GM18519 (cell line): ENCODE results near the gene C12orf60.

Source experiments
- ATAC-seq: cut with Tn5 transposase; IDR thresholded peaks from one replicate; pipeline ENCODE4 v1.9.1; 2021; ENCODE audit warnings: mild to moderate bottlenecking, moderate library complexity; ENCODE audit not compliant: unreplicated experiment, low FRiP score

Gene C12orf60

DNA sequence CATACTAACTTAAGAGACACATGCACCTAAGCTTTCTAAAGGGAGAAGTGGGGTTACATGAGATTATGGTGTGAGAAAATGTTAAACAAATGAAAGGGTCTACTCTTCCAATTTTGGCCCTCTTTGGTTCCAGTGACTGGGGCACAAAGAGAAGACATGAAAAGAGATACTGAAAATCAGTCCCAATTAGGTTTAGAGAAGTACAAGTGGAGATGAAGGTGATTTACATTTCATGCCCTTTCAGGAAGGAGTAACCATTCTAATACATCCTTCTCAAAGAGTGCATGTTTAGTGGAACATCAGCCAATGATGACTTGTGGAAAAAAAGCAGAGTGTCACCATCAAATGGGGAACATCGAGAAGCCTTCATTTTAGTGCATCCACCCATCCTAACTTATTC is 67.8 kb downstream of the C12orf60 start:
- no peak for ATAC-seq

DNA sequence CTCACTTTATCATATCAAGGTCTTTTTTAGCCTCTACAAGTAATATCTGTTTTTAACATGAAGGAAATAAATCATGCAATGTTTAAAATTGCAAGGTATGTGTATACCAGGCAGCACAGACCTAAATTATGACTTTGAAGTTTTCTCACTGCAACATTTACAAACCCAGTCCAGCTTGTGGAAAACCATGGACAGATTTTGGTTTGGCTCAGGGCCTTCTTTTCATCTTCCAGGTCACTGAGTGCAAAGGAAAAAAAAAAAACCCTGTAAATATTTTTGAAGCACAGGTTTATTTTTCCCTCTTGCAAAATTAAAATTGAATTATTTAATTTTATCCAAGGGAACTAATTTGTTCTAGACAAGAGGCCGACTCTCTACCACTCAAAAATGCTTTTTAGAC is 68.4 kb downstream of the C12orf60 start:
- no peak for ATAC-seq

DNA sequence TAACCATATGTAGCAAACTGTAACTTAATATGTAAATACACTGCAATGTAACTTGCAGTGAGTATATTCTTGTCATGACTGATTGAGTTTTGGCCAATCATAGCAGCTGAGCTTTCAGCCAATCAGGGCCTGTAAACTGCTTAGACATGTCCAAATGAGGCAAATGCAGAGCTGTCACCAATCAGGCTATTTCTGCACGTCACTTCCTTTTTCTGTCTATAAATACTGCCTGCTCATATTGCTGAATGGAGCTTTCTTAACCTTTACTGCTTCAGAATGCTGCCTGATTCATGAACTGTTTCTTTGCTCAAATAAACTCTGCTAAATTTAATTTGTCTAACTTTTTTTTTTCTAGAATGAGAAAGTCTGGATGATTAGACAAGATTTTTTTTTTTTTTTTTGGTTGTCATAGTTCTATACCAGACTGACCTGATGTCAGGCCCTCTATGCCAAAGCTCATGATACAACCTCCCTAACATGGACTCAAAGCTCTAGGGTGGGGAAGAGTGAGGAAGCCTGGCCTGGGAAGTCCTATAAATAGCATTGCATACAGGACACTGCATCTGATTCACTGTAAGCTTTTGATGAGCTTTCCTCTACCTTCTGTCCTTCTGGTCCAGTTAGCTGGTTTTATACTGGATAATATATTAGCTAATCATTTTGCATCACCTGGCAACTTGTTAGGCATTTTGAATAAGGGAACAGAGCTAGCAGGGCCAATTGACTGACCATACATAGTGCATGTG is 70.1 kb downstream of the C12orf60 start:
- ATAC-seq: no peak
